Psoas muscle (tissue), 8 donors: ENCODE measurements around the gene SACM1L. TPM values are rescaled to one million over a fixed set of nuclear protein-coding genes. Genes with fewer than 3 reads are reported as not detected.

Experiments
- ATAC-seq, 4 donors: fragments of 200-7000 bp; cut with Tn5 transposase; one replicate each; pipeline ENCODE4 v1.9.1; 2020; ENCODE audit warnings: moderate library complexity in 3 of 4, mild to moderate bottlenecking in 2 of 4
- DNase-seq, 2 donors: peaks; one replicate each; pipeline ENCODE4 v3.0.0-alpha.2; 2020
- H3K27ac ChIP-seq: fragments of 200-600 bp; one replicate; pipeline ENCODE4 v1.8.0; 2022
- H3K27me3 ChIP-seq, 3 donors: fragments of 200-600 bp in 1 of 3; one replicate each; pipeline versions ENCODE4 v1.6.1 to v1.8.0; 2013 to 2022; ENCODE audit warnings: low read length in 2 of 3, mild to moderate bottlenecking in 2 of 3, moderate library complexity in 1 of 3; ENCODE audit not compliant: insufficient read depth in 3 of 3
- H3K36me3 ChIP-seq, 2 donors: fragments of 200-600 bp in 1 of 2; one replicate each; pipeline versions ENCODE4 v1.6.1 to v1.8.0; 2013 to 2022; ENCODE audit warnings: low read depth in 1 of 2, mild to moderate bottlenecking in 1 of 2, moderate library complexity in 1 of 2; ENCODE audit not compliant: insufficient read depth in 1 of 2
- H3K4me1 ChIP-seq: fragments of 200-600 bp; one replicate; pipeline ENCODE4 v1.8.0; 2022
- H3K4me3 ChIP-seq: fragments of 200-600 bp; one replicate; pipeline ENCODE4 v1.8.0; 2022; ENCODE audit warnings: mild to moderate bottlenecking
- H3K9me3 ChIP-seq: fragments of 200-600 bp; one replicate; pipeline ENCODE4 v1.8.0; 2022
- WGBS, 3 donors: extraction: QIAGEN DNeasy Blood & Tissue Kit; methylation state at CpG; one replicate each; pipeline versions ENCODE4 v1.1.6 to v1.1.7; 2013; 5-methylcytosine and 5-hydroxymethylcytosine counted together
- intact Hi-C, 2 donors: fragments of 100-400 bp; cut with DNase I; formaldehyde crosslinking; loops; one replicate each; pipeline versions ENCODE4 v1.11.0 to v1.14.2; 2022
- polyA plus RNA-seq, 3 donors: library from polyadenylated mRNA; stranded (reverse); fragments of 200-250 nt; gene quantifications; one replicate each; pipeline ENCODE4 v1.2.3, GENCODE V29; 2013
- total RNA-seq, 4 donors: library from RNA; stranded (reverse); fragmentation: NEBNext Ultra II Directional in 2 of 4; extraction: Animal tissue kit (Norgen Biotek cat#: 25700) in 2 of 4; gene quantifications; one replicate each; pipeline versions ENCODE4 v1.2.1 to v1.2.4, GENCODE V29; 2021 to 2023
- TF ChIP-seq, protein P1 (sequence below): fragments of 200-600 bp; IDR thresholded peaks from one replicate; pipeline ENCODE4 v1.8.0; 2022; ENCODE audit warnings: antibody characterized with exemption
- donor health status: healthy with polysubstance abuse.
- donor health status: DM: no; HTN: no; CAD: no; lungs with moderate emphysema.
- donor health status: Bipolar disorder and iron deficiency.
- donor health status: healthy.
- donor health status: DM: yes; HTN: yes; CAD: no.
- donor health status: DM: no; HTN: no; CAD: no.
- donor health status: DM: no; HTN: no; CAD: no.
- donor health status: DM: yes; HTN: yes; CAD: no.

The SACM1L gene
- total and polyA plus RNA-seq, 7 donors = 7.5 to 18.1 (median 13.8) TPM

DNA sequence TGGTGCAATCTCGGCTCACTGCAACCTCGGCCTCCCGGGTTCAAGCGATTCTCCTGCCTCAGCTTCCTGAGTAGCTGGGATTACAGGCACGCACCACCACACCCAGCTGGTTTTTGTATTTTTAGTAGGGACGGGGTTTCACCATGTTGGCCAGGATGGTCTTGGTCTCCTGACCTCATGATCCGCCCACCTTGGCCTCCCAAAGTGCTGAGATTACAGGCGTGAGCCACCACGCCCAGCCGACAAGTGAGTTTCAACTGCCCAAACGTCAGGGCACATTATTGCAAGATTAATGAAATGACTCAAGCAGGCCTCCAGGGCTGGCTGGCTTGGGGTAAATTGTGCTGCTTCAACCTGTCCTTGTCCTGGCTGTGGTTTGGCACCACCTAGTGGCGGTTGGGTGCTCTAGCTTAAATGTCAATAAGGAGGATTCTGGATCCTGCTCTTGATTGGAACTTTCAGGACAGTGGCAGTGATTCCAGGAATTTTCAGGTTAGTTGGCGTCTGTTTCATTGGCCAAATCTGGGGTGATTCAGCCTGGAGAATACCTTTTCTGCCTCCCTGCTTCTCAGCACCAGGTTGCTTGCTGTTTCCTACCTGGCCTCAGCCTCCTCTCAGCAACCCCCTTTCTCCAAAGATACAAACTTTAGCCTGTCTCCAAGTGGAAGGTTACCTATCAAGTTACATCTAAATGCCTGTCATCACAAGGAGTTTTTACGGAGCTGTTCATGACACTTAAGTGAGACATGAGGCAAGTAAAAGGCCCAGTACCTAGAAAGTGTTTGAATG is 32.4 kb upstream of the SACM1L start:
- TF ChIP-seq, protein P1, sequence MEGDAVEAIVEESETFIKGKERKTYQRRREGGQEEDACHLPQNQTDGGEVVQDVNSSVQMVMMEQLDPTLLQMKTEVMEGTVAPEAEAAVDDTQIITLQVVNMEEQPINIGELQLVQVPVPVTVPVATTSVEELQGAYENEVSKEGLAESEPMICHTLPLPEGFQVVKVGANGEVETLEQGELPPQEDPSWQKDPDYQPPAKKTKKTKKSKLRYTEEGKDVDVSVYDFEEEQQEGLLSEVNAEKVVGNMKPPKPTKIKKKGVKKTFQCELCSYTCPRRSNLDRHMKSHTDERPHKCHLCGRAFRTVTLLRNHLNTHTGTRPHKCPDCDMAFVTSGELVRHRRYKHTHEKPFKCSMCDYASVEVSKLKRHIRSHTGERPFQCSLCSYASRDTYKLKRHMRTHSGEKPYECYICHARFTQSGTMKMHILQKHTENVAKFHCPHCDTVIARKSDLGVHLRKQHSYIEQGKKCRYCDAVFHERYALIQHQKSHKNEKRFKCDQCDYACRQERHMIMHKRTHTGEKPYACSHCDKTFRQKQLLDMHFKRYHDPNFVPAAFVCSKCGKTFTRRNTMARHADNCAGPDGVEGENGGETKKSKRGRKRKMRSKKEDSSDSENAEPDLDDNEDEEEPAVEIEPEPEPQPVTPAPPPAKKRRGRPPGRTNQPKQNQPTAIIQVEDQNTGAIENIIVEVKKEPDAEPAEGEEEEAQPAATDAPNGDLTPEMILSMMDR = peak; percentile 95
- DNase-seq (peak; percentile 93), ATAC-seq (peak; percentile 86 to 90 (median 88))
- H3K36me3 ChIP-seq = no peaks in the 10 kb centered on the region
- H3K27me3 ChIP-seq = no peaks in the 10 kb centered on the region
- WGBS, 3 donors = 40 to 50% (median 43%) methylated on average over 14 of the region's 14 CpGs
- H3K27ac ChIP-seq = peak overlapping the region; percentile 66
- no peaks in the 10 kb centered on the region for H3K9me3 ChIP-seq
- H3K4me3 ChIP-seq = no peak overlapping the region
- H3K4me1 ChIP-seq = peaks cover 59% of the 10 kb centered on the region
- intact Hi-C loops = loop anchor here (1.0 to 2.0 kb wide), 2 partner anchors 62 to 144 kb away; partner anchors contain the start of gene LIMD1 (in 1 of the 2)

DNA sequence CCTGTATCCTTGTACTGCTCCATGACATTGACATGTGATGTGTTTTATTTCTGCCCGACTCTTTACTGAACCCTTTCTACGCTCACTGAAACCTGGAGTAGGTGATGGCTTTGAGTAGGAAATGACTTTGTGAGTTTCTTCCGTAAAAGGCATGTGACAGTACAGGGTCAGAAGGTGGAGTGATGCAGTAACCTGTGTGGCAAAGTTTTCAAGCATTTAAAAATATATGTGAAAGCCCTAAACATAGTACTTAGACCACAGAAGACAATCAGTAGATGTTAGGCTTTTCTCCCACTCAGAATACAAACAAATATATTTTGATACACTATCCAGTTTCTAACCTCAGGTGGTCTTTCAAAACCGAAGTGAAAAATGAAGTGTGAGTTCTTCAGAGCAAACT is 31.3 kb upstream of the SACM1L start:
- Histone ChIP-seq H3K4me1 (peaks cover 52% of the 10 kb centered on the region), H3K9me3 (no peaks in the 10 kb centered on the region), H3K36me3 (no peaks in the 10 kb centered on the region), H3K27me3 (no peaks in the 10 kb centered on the region), H3K4me3 (no peak overlapping the region), H3K27ac (no peak overlapping the region)
- intact Hi-C loops = loop anchor here (1.0 to 2.0 kb wide), 2 partner anchors 63 to 146 kb away; partner anchors contain the start of gene LIMD1 (in 1 of the 2)
- 84 to 89% (median 85%) methylated on average over 4 of the region's 4 CpGs for WGBS, 3 donors
- DNase-seq = no peak
- TF ChIP-seq, protein P1 = no peak
- ATAC-seq = no peak

DNA sequence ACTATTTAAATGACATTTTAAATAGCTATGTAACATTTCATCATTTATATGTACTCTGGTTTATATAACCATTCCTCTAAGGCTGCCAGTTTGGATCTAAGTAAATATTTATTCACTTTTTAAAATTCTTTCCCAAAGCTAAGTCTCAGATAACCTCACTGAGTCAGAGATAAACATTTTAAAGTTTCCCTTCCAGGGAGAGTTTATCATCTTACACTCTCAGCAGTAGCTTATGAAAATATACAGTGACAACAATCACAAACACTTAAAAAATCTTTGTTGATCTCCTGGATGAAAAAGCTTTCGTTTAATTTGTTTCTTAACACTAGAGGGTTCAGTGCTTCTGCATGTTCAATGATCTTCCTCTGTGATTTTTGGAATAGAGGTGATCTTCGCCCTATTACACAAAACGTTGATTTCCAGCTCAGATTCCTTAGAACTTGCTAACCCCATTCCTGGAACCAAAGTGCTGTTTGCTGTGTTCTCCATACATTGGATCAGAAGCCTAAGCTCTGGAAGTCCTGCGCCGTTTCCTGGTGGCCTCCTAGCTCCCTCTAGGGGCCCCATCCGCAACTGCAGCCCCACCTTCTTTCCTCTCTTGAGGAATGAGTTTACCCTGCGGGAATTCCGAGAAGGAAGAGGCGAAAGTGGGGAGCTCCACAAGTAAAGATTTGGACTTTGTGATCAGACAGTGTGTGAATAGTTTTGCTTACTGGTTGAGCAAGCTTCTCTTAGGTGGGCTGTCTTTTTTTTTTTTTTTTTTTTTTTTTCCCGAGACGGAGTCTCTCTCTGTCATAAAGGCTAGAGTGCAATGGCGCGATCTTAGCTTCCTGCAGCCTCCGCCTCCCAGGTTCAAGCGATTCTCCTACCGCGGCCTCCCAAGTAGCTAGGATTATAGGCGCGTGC is 29.3 kb upstream of the SACM1L start:
- H3K4me1 ChIP-seq = peaks cover 38% of the 10 kb centered on the region
- intact Hi-C loops = loop anchor here (2.0 to 10.0 kb wide), 3 partner anchors 149 to 615 kb away; partner anchors contain the start of gene TMEM158 (in 1 of the 2)
- no peaks in the 10 kb centered on the region for H3K36me3 ChIP-seq
- DNase-seq (peak; percentile 65 to 82), ATAC-seq (peak; percentile 56 to 71 (median 62))
- TF ChIP-seq, protein P1 = peak; percentile 94
- H3K27ac ChIP-seq = no peak overlapping the region
- H3K9me3 ChIP-seq = no peaks in the 10 kb centered on the region
- H3K27me3 ChIP-seq = no peaks in the 10 kb centered on the region
- H3K4me3 ChIP-seq = no peak overlapping the region
- WGBS, 3 donors = 59 to 67% (median 61%) methylated on average over 18 to 19 of the region's 19 CpGs

DNA sequence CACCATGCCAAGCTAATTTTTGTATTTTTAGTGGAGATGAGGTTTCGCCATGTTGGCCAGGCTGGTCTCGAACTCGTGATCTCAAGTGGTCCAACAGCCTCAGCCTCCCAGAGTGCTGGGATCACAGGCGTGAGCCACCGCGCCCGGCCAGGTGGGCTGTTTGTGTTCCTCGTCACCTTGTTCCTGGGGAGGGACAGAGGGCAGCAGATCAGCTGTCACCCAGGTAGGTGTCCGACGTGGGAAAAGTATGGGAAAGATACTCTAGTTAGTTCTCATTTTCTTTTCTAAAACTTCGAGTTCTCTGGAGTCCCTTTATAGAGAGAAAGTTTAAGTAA is 28.7 kb upstream of the SACM1L start:
- Histone ChIP-seq H3K27me3 (no peaks in the 10 kb centered on the region), H3K4me3 (no peak overlapping the region), H3K36me3 (peaks cover 0 to under 1% of the 10 kb centered on the region in 2 donors), H3K27ac (no peak overlapping the region), H3K9me3 (no peaks in the 10 kb centered on the region), H3K4me1 (peaks cover 38% of the 10 kb centered on the region)
- intact Hi-C loops = loop anchor here (2.0 to 10.0 kb wide), 3 partner anchors 150 to 616 kb away; partner anchors contain the start of gene TMEM158 (in 1 of the 2)
- ATAC-seq = no peak
- TF ChIP-seq, protein P1 = no peak
- 90 to 94% (median 91%) methylated on average over 11 of the region's 11 CpGs for WGBS, 3 donors
- no peak for DNase-seq
